SK-N-MC (cell line): ENCODE data around the gene TECPR2.

Source experiments
- EZH2 ChIP-seq: fragments of 200-600 bp; sonication (generic); IDR thresholded peaks from one replicate; pipeline ENCODE4 v1.6.1; 2017; ENCODE audit warnings: antibody characterized with exemption
- POLR2AphosphoS5 ChIP-seq: IDR thresholded peaks from 2 replicates; pipeline ENCODE4 v1.6.1; 2012; ENCODE audit warnings: mild to moderate bottlenecking, low read depth, low read length, borderline replicate concordance

DNA sequence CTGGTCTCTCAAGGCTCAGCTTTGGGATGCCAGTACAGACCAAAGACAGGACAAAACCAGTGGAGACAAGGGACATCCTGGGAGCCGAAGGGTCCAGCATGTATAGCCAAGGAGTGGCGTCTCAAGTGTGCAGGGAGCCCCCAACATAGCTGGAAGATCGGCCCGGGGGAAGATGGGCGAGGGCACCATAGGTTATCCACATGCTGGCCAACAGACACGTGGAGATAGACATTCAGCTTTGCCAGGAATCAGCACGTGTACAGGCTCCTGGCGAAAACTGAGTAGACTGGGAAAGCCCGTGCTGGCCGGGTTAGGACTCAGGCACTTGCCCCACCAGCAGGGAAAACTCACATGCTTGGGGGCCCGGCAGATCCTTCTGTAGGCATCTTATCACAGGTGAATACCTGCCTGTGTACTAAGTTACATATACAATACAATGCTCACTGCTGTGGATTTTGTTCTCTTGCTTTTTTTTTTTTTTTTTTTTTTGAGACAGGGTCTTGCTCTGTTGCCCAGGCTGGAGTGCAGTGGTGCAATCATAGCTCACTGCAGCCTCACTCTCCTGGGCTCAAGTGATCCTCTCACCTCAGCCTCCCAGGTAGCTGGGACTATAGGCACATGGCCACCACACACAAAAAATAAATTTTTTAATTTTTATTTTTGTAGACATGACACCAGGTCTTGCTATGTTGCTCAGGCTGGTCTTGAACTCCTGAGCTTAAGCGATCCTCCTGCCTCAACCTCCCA, 152.4 kb downstream of the TECPR2 start:
- TF ChIP-seq EZH2: no peak
- TF ChIP-seq POLR2AphosphoS5: no peak
